HAP-1 (cell line): ENCODE results near the gene TM4SF5.

ENCODE experiments used
- DNase-seq, 2 experiments: peaks; one replicate each; pipeline ENCODE4 v3.0.0-alpha.2; 2016 to 2020; ENCODE audit warnings: low spot score in 2 of 2
- H3K27me3 ChIP-seq: fragments of 250-450 bp; sonication (Bioruptor Pico); 2 replicates; pipeline ENCODE4 v1.5.1; 2020; ENCODE audit warnings: low read depth, mild to moderate bottlenecking, moderate library complexity
- H3K36me3 ChIP-seq: fragments of 250-450 bp; sonication (Bioruptor Pico); replicated peaks from 2 replicates; pipeline ENCODE4 v1.5.1; 2020; ENCODE audit warnings: mild to moderate bottlenecking
- H3K4me1 ChIP-seq: fragments of 250-450 bp; sonication (Bioruptor Pico); 2 replicates; pipeline ENCODE4 v1.5.1; 2020; ENCODE audit warnings: mild to moderate bottlenecking
- H3K4me3 ChIP-seq: fragments of 250-450 bp; sonication (Bioruptor Pico); 2 replicates; pipeline ENCODE4 v1.5.1; 2020; ENCODE audit warnings: mild to moderate bottlenecking, moderate library complexity
- H3K9me3 ChIP-seq: fragments of 250-450 bp; sonication (Bioruptor Pico); 2 replicates; pipeline ENCODE4 v1.5.1; 2020; ENCODE audit warnings: mild to moderate bottlenecking, moderate library complexity
- in situ Hi-C: fragments of 300-500 bp; cut with MboI; formaldehyde crosslinking; loops from 3 replicates; pipeline ENCODE4 v1.14.3; 2020; ENCODE audit warnings: low sequenced_read_pairs, inconsistent platforms, mixed read lengths

The TM4SF5 gene

DNA sequence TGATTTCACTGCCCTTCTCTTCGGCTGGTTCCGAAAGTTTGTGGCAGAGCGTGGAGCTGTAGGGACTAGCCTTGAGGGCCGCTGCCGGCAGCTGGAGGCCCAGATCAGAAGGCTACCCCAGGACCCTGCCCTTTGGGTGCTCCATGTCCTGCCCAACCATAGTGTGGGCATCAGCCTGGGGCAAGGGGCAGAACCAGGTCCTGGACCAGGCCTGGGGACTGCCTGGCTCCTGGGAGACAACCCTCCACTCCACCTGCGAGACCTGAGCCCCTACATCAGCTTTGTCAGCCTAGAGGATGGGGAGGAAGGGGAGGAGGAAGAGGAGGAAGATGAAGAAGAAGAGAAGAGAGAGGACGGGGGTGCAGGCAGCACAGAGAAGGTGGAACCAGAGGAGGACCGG is 31.1 kb upstream of the TM4SF5 start:
- Histone ChIP-seq H3K4me3 (no peak overlapping the region), H3K4me1 (no peaks in the 10 kb centered on the region; the same call in 1 of the 2 replicates), H3K36me3 (no peaks in the 10 kb centered on the region), H3K9me3 (no peaks in the 10 kb centered on the region), H3K27me3 (no peaks in the 10 kb centered on the region)
- in situ Hi-C loops: no loop called here
- no peak for DNase-seq

- Histone ChIP-seq H3K36me3 (no peaks in the 10 kb centered on the region), H3K4me1 (no peaks in the 10 kb centered on the region; the same call in 1 of the 2 replicates), H3K9me3 (no peaks in the 10 kb centered on the region; the same call in 1 of the 2 replicates), H3K27me3 (no peaks in the 10 kb centered on the region), H3K4me3 (no peak overlapping the region)
- in situ Hi-C loops: no loop called here
- DNase-seq: no peak
These were observed 30.1 kb upstream of the TM4SF5 start for GRCh38 chr17:4741544-4741943.

GRCh38 chr17:4742133-4742532 is 29.6 kb upstream of the TM4SF5 start:
- Histone ChIP-seq H3K4me1 (no peaks in the 10 kb centered on the region; the same call in 1 of the 2 replicates), H3K36me3 (no peaks in the 10 kb centered on the region), H3K4me3 (no peak overlapping the region), H3K27me3 (no peaks in the 10 kb centered on the region), H3K9me3 (no peaks in the 10 kb centered on the region; the same call in 1 of the 2 replicates)
- DNase-seq: no peak
- in situ Hi-C loops: no loop called here

DNA sequence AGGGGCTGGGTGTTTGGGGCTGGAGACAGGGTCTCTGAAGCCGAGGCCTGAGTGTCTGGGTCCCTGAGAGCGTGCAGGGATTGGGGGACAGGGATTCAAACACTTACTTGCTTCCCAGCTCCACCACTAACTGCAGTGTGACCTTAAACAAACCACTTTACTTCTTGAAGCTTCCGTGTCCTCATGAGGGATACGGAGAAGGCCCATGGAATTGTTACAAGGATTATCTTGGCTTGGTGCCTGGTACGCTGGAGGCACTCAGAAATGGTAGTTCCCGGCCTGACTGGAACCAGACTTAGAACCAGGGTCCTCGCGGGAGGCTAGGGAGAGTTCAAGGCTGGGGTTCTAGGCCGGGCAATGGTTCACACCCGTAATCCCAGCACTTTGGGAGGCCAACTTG is 29.1 kb upstream of the TM4SF5 start:
- in situ Hi-C loops: no loop called here
- no peak for DNase-seq
- H3K27me3 ChIP-seq: no peaks in the 10 kb centered on the region
- no peak overlapping the region for H3K4me3 ChIP-seq
- H3K36me3 ChIP-seq: no peaks in the 10 kb centered on the region
- H3K9me3 ChIP-seq: no peaks in the 10 kb centered on the region; the same call in 1 of the 2 replicates
- H3K4me1 ChIP-seq: no peaks in the 10 kb centered on the region; the same call in 1 of the 2 replicates

GRCh38 chr17:4743216-4743615 is 28.5 kb upstream of the TM4SF5 start:
- Histone ChIP-seq H3K36me3 (no peaks in the 10 kb centered on the region), H3K4me1 (no peaks in the 10 kb centered on the region; the same call in 1 of the 2 replicates), H3K9me3 (no peaks in the 10 kb centered on the region; the same call in 1 of the 2 replicates), H3K4me3 (no peak overlapping the region), H3K27me3 (peaks cover 2% of the 10 kb centered on the region; the same call in 1 of the 2 replicates)
- in situ Hi-C loops: no loop called here
- DNase-seq: no peak

GRCh38 chr17:4743898-4744297 is 27.8 kb upstream of the TM4SF5 start:
- Histone ChIP-seq H3K36me3 (no peaks in the 10 kb centered on the region), H3K4me1 (peaks cover 3% of the 10 kb centered on the region), H3K9me3 (no peaks in the 10 kb centered on the region; the same call in 1 of the 2 replicates), H3K4me3 (no peak overlapping the region), H3K27me3 (peaks cover 8% of the 10 kb centered on the region)
- no peak for DNase-seq
- in situ Hi-C loops: no loop called here

GRCh38 chr17:4744999-4745969 is 26.4 kb upstream of the TM4SF5 start:
- Histone ChIP-seq H3K36me3 (no peaks in the 10 kb centered on the region), H3K4me3 (no peak overlapping the region), H3K27me3 (peaks cover 18% of the 10 kb centered on the region), H3K4me1 (peaks cover 4% of the 10 kb centered on the region), H3K9me3 (no peaks in the 10 kb centered on the region; the same call in 1 of the 2 replicates)
- no peak for DNase-seq
- in situ Hi-C loops: no loop called here

GRCh38 chr17:4747847-4748246 is 23.8 kb upstream of the TM4SF5 start:
- no peaks in the 10 kb centered on the region; the same call in 1 of the 2 replicates for H3K9me3 ChIP-seq
- no peak for DNase-seq
- in situ Hi-C loops: no loop called here
- no peaks in the 10 kb centered on the region for H3K36me3 ChIP-seq
- H3K27me3 ChIP-seq: peaks cover 27% of the 10 kb centered on the region
- peaks cover 4% of the 10 kb centered on the region for H3K4me1 ChIP-seq
- H3K4me3 ChIP-seq: no peak overlapping the region

DNA sequence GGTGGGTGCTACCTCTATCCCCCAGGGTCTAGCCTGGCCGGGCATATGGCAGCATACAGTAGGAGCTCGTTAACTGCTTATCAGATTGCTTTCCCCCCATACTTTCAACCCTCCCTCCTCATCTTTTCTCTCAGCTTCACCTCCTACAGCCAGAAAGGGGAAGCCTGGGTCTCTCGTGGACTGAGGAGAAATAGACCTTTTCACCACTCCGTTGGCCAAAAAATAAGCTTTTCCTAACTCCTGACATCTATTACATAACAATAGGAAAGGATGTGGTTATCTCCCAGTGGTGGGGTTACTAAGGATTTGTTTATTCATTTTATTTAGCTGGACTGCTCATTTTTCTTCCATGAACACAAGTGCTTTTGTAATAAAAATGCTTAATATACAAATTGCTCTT is 23.0 kb upstream of the TM4SF5 start:
- Histone ChIP-seq H3K4me1 (peaks cover 4% of the 10 kb centered on the region), H3K27me3 (peaks cover 33% of the 10 kb centered on the region), H3K9me3 (no peaks in the 10 kb centered on the region; the same call in 1 of the 2 replicates), H3K36me3 (no peaks in the 10 kb centered on the region), H3K4me3 (no peak overlapping the region)
- in situ Hi-C loops: no loop called here
- no peak for DNase-seq

GRCh38 chr17:4750606-4751005 is 21.1 kb upstream of the TM4SF5 start:
- in situ Hi-C loops: no loop called here
- H3K36me3 ChIP-seq: no peaks in the 10 kb centered on the region
- peaks cover 4% of the 10 kb centered on the region for H3K4me1 ChIP-seq
- H3K9me3 ChIP-seq: no peaks in the 10 kb centered on the region; the same call in 1 of the 2 replicates
- no peak overlapping the region for H3K4me3 ChIP-seq
- H3K27me3 ChIP-seq: peaks cover 47% of the 10 kb centered on the region
- DNase-seq: no peak

DNA sequence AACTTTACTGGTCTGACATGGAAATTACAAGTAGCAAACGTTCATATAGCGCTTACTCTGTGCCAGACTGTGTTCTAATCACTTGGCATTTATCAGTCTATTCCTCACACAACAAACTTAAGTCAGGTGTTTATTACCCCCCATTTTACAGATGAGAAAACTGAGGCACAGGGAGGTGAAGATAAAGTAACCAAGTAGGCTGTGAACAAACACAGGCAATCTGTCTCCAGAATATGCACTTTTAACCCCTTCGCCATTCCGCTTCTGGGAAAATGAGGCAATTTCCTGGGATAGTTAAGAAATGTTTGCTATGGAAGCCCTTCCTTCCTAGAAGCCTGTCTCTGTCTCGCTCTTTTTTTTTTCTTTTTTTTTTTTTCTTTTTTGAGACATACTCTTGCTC is 19.8 kb upstream of the TM4SF5 start:
- no peak for DNase-seq
- Histone ChIP-seq H3K4me3 (no peak overlapping the region), H3K27me3 (peaks cover 47% of the 10 kb centered on the region), H3K36me3 (no peaks in the 10 kb centered on the region), H3K4me1 (peaks cover 4% of the 10 kb centered on the region), H3K9me3 (no peaks in the 10 kb centered on the region)
- in situ Hi-C loops: no loop called here

DNA sequence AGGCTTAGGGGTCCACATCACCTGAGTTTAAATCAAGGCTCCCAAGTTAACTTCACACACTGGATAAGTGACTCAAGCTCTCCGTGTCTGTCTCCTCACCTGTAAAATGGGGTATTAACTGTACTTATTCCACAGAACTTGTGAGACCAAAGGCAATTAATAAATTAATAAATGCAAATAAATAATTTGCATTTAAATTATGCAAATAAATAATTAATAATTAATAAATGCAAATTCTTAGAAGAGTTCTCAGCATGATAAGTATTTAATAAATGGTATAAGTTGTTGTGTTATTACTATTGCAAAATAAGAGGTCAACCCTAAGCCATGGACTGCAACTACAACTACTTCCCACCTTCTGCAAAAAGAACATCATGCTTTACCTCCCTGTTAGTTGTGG is 18.3 kb upstream of the TM4SF5 start:
- Histone ChIP-seq H3K4me1 (peaks cover 4% of the 10 kb centered on the region), H3K36me3 (no peaks in the 10 kb centered on the region), H3K27me3 (peaks cover 43% of the 10 kb centered on the region), H3K9me3 (no peaks in the 10 kb centered on the region), H3K4me3 (no peak overlapping the region)
- in situ Hi-C loops: no loop called here
- no peak for DNase-seq

DNA sequence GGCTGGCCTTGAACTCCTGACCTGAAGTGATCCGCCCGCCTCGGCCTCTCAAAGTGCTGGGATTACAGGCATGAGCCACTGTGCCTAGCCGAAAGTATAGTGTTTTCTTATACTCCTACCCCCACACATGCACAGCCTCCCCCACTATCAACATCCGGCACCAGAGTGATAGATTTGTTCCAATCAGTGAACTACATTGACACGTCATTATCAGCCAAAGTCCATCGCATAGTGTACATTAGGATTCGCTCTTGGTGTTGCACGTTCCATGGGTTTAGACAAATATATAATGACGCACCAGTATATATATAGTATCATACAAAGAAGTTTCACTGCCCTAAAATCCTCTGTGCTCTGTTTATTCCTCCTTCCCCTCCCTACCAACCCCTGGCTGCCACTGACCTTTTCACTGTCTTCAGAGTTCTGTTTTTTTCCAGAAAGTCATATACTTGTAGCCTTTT is 11.9 kb upstream of the TM4SF5 start:
- no peaks in the 10 kb centered on the region for H3K36me3 ChIP-seq
- H3K27me3 ChIP-seq: peaks cover 8% of the 10 kb centered on the region
- H3K9me3 ChIP-seq: no peaks in the 10 kb centered on the region
- no peak for DNase-seq
- in situ Hi-C loops: no loop called here
- H3K4me3 ChIP-seq: no peak overlapping the region
- no peaks in the 10 kb centered on the region for H3K4me1 ChIP-seq

- H3K9me3 ChIP-seq: no peaks in the 10 kb centered on the region
- in situ Hi-C loops: no loop called here
These were observed 7.1 kb upstream of the TM4SF5 start for GRCh38 chr17:4764595-4764994.

More at GRCh38 chr17:4764595-4764994, 7.1 kb upstream of the TM4SF5 start:
- Histone ChIP-seq H3K4me1 (no peaks in the 10 kb centered on the region), H3K4me3 (no peak overlapping the region), H3K27me3 (no peaks in the 10 kb centered on the region), H3K36me3 (no peaks in the 10 kb centered on the region)
- DNase-seq: no peak
